GM19240 (cell line): ENCODE measurements around the gene SLC15A4.
A peak's percentile ranks its signal among the peaks of the same experiment; 100 is the strongest.
"Not testable (repeated sequence)": the region's sequence is repeated elsewhere in the genome, so short reads cannot be mapped to it uniquely, and the experiment has no call there.

Experiments
- DNase-seq: peaks from one replicate; pipeline ENCODE4 v3.0.0; 2011; ENCODE audit warnings: low spot score; ENCODE audit not compliant: insufficient read length

Gene SLC15A4

GRCh38 chr12:128844031-128844635, 20.4 kb upstream of the SLC15A4 start:
- no peak for DNase-seq

- no peak for DNase-seq
Measured at GRCh38 chr12:128843538-128843937, 19.8 kb upstream of the SLC15A4 start.

- no peak for DNase-seq
Measured at GRCh38 chr12:128842579-128842978, 18.8 kb upstream of the SLC15A4 start.

GRCh38 chr12:128840862-128841468, 17.2 kb upstream of the SLC15A4 start:
- DNase-seq, result no peak

- DNase-seq, result not testable (repeated sequence)
Measured at GRCh38 chr12:128839885-128840284, 16.1 kb upstream of the SLC15A4 start.

GRCh38 chr12:128833418-128833817, 9.7 kb upstream of the SLC15A4 start:
- DNase-seq, result no peak

GRCh38 chr12:128830505-128830893, 6.7 kb upstream of the SLC15A4 start:
- DNase-seq, result no peak

GRCh38 chr12:128829861-128830504, 6.2 kb upstream of the SLC15A4 start:
- DNase-seq, result peak; percentile 70

- no peak for DNase-seq
Measured at GRCh38 chr12:128827724-128828123, 4.0 kb upstream of the SLC15A4 start.

- DNase-seq, result no peak
Measured at GRCh38 chr12:128825835-128826234, 2.1 kb upstream of the SLC15A4 start.

- no peak for DNase-seq
Measured at GRCh38 chr12:128823216-128823915, 392 bp downstream of the SLC15A4 start.

- DNase-seq, result peak; percentile 73
Measured at GRCh38 chr12:128820723-128821432, 2.9 kb downstream of the SLC15A4 start.

GRCh38 chr12:128820253-128820652, 3.5 kb downstream of the SLC15A4 start:
- no peak for DNase-seq

- no peak for DNase-seq
Measured at GRCh38 chr12:128819293-128820144, 4.2 kb downstream of the SLC15A4 start.

GRCh38 chr12:128818065-128819022, 5.4 kb downstream of the SLC15A4 start:
- DNase-seq, result no peak

- no peak for DNase-seq
Measured at GRCh38 chr12:128817111-128818015, 6.4 kb downstream of the SLC15A4 start.

GRCh38 chr12:128816643-128816920, 7.2 kb downstream of the SLC15A4 start:
- no peak for DNase-seq

GRCh38 chr12:128815779-128816642, 7.7 kb downstream of the SLC15A4 start:
- no peak for DNase-seq
